NCI-H1694 (cell line): ENCODE results near the gene CT55.
A peak's percentile ranks its signal among the peaks of the same experiment; 100 is the strongest.
"Not testable (repeated sequence)": the region's sequence is repeated elsewhere in the genome, so short reads cannot be mapped to it uniquely, and the experiment has no call there.

Experiments
- DNase-seq: peaks from one replicate; lab custom pipeline; 2025; lab: John Stamatoyannopoulos, UW

The CT55 gene

GRCh38 chrX:135170877-135171519 lies at the start of gene CT55:
TSS of gene CT55 (minus strand) at chrX:135171398. CDS start at chrX:135171171, 227 bp downstream.
- no peak for DNase-seq

- DNase-seq = no peak
Observed at GRCh38 chrX:135213200-135213844, 42.1 kb upstream of the CT55 start.

- not testable (repeated sequence) for DNase-seq
Observed at GRCh38 chrX:135206427-135206826, 35.2 kb upstream of the CT55 start.

- DNase-seq = no peak
Observed at GRCh38 chrX:135200297-135200696, 29.1 kb upstream of the CT55 start.

- no peak for DNase-seq
Observed at GRCh38 chrX:135194684-135195083, 23.5 kb upstream of the CT55 start.

GRCh38 chrX:135193740-135194139 lies 22.5 kb upstream of the CT55 start:
- DNase-seq = no peak

GRCh38 chrX:135191838-135192237 lies 20.6 kb upstream of the CT55 start:
- DNase-seq = no peak

GRCh38 chrX:135185795-135186443 lies 14.7 kb upstream of the CT55 start:
- DNase-seq = peak; percentile 50

- DNase-seq = no peak
Observed at GRCh38 chrX:135178636-135179035, 7.4 kb upstream of the CT55 start.

GRCh38 chrX:135170468-135170867 lies 730 bp downstream of the CT55 start:
- no peak for DNase-seq

- DNase-seq = not testable (repeated sequence)
Observed at GRCh38 chrX:135169534-135169933, 1.7 kb downstream of the CT55 start.

GRCh38 chrX:135168486-135168885 lies 2.7 kb downstream of the CT55 start:
- DNase-seq = no peak

GRCh38 chrX:135154688-135155087 lies 16.5 kb downstream of the CT55 start:
- not testable (repeated sequence) for DNase-seq

- DNase-seq = not testable (repeated sequence)
Observed at GRCh38 chrX:135126145-135126544, 45.1 kb downstream of the CT55 start.

- not testable (repeated sequence) for DNase-seq
Observed at GRCh38 chrX:135120056-135120576, 51.1 kb downstream of the CT55 start, which contains the start of gene ETDB. TSS of gene ETDB (minus strand) at chrX:135120526. CDS start at chrX:135119261, 1,265 bp downstream.

GRCh38 chrX:135116064-135116463 lies 55.1 kb downstream of the CT55 start:
- not testable (repeated sequence) for DNase-seq

GRCh38 chrX:135114392-135114791 lies 56.8 kb downstream of the CT55 start:
- no peak for DNase-seq

- no peak for DNase-seq
Observed at GRCh38 chrX:135112743-135113142, 58.5 kb downstream of the CT55 start.

GRCh38 chrX:135112096-135112729 lies 59.0 kb downstream of the CT55 start:
- no peak for DNase-seq

- DNase-seq = no peak
Observed at GRCh38 chrX:135109554-135109953, 61.6 kb downstream of the CT55 start.
